Measurements from ENCODE around the gene CIB4.

DNA sequence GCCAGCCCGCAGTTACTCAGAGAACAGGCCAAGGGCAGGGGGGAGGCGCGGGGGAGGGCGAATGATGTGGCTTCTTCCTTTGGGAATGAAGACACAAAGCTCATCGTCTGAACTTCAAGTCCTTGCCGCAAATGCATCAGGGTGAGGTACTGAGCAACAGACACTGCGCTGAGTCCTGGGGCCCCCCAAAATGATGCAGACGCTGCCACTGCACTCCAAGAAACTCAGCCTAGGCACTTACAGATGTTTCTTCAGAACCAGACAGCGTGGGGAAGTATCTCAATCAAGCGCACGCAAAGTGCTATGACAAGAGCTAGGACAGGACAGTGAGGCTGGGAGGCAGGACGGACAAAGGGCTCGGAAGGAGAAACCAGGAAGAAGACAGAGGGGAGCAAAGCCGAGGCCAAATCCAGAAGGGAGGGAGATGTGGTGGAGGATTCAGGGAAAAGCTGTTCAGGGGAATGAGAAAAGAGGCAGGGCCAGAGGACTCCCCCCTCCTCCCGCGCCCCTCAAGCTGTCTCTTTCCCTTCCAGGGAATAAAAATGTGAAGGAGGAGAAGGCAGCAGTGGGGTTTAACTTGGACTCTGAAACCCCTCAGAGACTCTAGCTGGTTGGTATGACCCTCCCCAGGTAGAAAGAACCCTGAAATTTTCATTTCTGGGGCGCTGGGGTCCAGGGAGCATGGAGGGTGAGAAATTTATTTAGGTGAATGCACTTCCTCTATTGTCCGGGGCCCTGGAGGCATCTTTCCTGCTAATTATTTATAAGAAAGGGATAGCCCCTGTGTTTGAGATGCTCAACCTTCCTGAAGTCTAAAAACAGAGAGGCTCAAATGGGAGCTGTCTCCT lies 34.9 kb downstream of the CIB4 start:
- TF ChIP-seq, protein P1, sequence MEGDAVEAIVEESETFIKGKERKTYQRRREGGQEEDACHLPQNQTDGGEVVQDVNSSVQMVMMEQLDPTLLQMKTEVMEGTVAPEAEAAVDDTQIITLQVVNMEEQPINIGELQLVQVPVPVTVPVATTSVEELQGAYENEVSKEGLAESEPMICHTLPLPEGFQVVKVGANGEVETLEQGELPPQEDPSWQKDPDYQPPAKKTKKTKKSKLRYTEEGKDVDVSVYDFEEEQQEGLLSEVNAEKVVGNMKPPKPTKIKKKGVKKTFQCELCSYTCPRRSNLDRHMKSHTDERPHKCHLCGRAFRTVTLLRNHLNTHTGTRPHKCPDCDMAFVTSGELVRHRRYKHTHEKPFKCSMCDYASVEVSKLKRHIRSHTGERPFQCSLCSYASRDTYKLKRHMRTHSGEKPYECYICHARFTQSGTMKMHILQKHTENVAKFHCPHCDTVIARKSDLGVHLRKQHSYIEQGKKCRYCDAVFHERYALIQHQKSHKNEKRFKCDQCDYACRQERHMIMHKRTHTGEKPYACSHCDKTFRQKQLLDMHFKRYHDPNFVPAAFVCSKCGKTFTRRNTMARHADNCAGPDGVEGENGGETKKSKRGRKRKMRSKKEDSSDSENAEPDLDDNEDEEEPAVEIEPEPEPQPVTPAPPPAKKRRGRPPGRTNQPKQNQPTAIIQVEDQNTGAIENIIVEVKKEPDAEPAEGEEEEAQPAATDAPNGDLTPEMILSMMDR (IDR thresholded peaks at IDR 0.05): no peak
- TF ChIP-seq, protein P2, sequence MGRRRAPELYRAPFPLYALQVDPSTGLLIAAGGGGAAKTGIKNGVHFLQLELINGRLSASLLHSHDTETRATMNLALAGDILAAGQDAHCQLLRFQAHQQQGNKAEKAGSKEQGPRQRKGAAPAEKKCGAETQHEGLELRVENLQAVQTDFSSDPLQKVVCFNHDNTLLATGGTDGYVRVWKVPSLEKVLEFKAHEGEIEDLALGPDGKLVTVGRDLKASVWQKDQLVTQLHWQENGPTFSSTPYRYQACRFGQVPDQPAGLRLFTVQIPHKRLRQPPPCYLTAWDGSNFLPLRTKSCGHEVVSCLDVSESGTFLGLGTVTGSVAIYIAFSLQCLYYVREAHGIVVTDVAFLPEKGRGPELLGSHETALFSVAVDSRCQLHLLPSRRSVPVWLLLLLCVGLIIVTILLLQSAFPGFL (CRISPR knock-in tag; IDR thresholded peaks at IDR 0.05; ENCODE audit: borderline replicate concordance): no peak
- TF ChIP-seq ZNF232 (CRISPR knock-in tag; IDR thresholded peaks at IDR 0.05): no peak
- TF ChIP-seq, protein P3, sequence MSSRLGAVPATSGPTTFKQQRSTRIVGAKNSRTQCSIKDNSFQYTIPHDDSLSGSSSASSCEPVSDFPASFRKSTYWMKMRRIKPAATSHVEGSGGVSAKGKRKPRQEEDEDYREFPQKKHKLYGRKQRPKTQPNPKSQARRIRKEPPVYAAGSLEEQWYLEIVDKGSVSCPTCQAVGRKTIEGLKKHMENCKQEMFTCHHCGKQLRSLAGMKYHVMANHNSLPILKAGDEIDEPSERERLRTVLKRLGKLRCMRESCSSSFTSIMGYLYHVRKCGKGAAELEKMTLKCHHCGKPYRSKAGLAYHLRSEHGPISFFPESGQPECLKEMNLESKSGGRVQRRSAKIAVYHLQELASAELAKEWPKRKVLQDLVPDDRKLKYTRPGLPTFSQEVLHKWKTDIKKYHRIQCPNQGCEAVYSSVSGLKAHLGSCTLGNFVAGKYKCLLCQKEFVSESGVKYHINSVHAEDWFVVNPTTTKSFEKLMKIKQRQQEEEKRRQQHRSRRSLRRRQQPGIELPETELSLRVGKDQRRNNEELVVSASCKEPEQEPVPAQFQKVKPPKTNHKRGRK (CRISPR knock-in tag; IDR thresholded peaks at IDR 0.05; ENCODE audit: borderline replicate concordance): no peak
- TF ChIP-seq, protein P4, sequence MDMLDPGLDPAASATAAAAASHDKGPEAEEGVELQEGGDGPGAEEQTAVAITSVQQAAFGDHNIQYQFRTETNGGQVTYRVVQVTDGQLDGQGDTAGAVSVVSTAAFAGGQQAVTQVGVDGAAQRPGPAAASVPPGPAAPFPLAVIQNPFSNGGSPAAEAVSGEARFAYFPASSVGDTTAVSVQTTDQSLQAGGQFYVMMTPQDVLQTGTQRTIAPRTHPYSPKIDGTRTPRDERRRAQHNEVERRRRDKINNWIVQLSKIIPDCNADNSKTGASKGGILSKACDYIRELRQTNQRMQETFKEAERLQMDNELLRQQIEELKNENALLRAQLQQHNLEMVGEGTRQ (CRISPR knock-in tag; IDR thresholded peaks at IDR 0.05): no peak
- TF ChIP-seq, protein P5, sequence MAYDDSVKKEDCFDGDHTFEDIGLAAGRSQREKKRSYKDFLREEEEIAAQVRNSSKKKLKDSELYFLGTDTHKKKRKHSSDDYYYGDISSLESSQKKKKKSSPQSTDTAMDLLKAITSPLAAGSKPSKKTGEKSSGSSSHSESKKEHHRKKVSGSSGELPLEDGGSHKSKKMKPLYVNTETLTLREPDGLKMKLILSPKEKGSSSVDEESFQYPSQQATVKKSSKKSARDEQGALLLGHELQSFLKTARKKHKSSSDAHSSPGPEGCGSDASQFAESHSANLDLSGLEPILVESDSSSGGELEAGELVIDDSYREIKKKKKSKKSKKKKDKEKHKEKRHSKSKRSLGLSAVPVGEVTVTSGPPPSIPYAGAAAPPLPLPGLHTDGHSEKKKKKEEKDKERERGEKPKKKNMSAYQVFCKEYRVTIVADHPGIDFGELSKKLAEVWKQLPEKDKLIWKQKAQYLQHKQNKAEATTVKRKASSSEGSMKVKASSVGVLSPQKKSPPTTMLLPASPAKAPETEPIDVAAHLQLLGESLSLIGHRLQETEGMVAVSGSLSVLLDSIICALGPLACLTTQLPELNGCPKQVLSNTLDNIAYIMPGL (CRISPR knock-in tag; IDR thresholded peaks at IDR 0.05): no peak
- TF ChIP-seq ZNF263 (CRISPR knock-in tag; IDR thresholded peaks at IDR 0.05; ENCODE audit: low read depth): no peak
- TF ChIP-seq CBFB (CRISPR knock-in tag; IDR thresholded peaks at IDR 0.05; ENCODE audit: low read depth): no peak
- no peak for TF ChIP-seq MXD4 (CRISPR knock-in tag; IDR thresholded peaks at IDR 0.05; ENCODE audit: borderline replicate concordance)
- TF ChIP-seq, protein P6, sequence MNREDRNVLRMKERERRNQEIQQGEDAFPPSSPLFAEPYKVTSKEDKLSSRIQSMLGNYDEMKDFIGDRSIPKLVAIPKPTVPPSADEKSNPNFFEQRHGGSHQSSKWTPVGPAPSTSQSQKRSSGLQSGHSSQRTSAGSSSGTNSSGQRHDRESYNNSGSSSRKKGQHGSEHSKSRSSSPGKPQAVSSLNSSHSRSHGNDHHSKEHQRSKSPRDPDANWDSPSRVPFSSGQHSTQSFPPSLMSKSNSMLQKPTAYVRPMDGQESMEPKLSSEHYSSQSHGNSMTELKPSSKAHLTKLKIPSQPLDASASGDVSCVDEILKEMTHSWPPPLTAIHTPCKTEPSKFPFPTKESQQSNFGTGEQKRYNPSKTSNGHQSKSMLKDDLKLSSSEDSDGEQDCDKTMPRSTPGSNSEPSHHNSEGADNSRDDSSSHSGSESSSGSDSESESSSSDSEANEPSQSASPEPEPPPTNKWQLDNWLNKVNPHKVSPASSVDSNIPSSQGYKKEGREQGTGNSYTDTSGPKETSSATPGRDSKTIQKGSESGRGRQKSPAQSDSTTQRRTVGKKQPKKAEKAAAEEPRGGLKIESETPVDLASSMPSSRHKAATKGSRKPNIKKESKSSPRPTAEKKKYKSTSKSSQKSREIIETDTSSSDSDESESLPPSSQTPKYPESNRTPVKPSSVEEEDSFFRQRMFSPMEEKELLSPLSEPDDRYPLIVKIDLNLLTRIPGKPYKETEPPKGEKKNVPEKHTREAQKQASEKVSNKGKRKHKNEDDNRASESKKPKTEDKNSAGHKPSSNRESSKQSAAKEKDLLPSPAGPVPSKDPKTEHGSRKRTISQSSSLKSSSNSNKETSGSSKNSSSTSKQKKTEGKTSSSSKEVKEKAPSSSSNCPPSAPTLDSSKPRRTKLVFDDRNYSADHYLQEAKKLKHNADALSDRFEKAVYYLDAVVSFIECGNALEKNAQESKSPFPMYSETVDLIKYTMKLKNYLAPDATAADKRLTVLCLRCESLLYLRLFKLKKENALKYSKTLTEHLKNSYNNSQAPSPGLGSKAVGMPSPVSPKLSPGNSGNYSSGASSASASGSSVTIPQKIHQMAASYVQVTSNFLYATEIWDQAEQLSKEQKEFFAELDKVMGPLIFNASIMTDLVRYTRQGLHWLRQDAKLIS (CRISPR knock-in tag; IDR thresholded peaks at IDR 0.05; ENCODE audit: borderline replicate concordance): no peak
- TF ChIP-seq GABPB1 (CRISPR knock-in tag; IDR thresholded peaks at IDR 0.05): no peak
- TF ChIP-seq, protein P7, sequence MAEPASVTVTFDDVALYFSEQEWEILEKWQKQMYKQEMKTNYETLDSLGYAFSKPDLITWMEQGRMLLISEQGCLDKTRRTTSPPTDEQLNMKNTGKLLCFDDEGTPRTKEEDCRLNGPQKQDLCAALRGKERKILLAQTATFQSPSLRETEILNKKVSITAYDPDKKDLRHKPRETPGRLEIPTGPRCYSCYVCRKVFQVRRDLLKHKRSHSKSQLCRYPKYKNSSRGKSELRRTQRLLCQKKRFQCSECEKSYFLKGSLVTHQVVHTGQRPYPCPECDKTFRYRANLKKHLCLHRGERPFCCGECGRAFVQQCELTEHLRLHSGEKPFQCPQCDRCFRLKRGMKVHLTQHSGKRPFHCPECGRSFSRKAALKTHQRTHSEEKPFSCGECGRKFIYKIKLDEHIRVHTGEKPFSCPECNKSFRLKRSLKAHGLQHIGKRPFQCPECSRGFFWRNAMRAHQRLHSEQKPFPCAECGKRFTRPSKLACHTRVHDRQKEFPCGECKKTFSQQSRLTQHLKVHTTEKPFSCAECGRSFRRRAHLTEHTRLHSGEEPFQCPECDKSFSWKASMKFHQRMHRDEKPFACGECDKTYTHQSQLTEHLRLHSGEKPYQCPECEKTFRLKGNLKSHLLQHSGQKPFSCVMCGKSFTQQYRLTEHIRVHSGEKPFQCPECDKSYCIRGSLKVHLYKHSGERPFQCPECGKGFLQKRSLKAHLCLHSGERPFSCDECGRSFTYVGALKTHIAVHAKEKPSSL (CRISPR knock-in tag; conservative IDR thresholded peaks at IDR 0.05): no peak
- no peak for TF ChIP-seq CREB1 (CRISPR knock-in tag; IDR thresholded peaks at IDR 0.05)

Data from WTC11 (cell line).